Right lobe of liver (tissue), 6 donors: ENCODE results near the gene ITPKA. TPM values are rescaled to one million over a fixed set of nuclear protein-coding genes. Genes with fewer than 3 reads are reported as not detected.

ENCODE experiments used
- ATAC-seq, 4 donors: fragments of 200-7000 bp; cut with Tn5 transposase; one replicate each; pipeline ENCODE4 v1.9.1; 2020; ENCODE audit warnings: mild to moderate bottlenecking in 4 of 4, moderate library complexity in 4 of 4
- DNase-seq, 3 donors: peaks; one replicate each; pipeline ENCODE4 v3.0.0-alpha.2; 2020
- H3K27ac ChIP-seq, 3 donors: fragments of 200-600 bp; one replicate each; pipeline ENCODE4 v1.8.0; 2022
- H3K27me3 ChIP-seq, 2 donors: fragments of 200-600 bp; one replicate each; pipeline ENCODE4 v1.8.0; 2022
- H3K36me3 ChIP-seq, 4 donors: fragments of 200-600 bp; sonication (generic) in 1 of 4; one replicate each; pipeline versions ENCODE4 v1.5.1 to v1.8.0; 2017 to 2022; ENCODE audit warnings: control low read depth in 1 of 4
- H3K4me1 ChIP-seq, 4 donors: fragments of 200-600 bp; sonication (generic) in 1 of 4; one replicate each; pipeline versions ENCODE4 v1.5.1 to v1.8.0; 2017 to 2022; ENCODE audit warnings: control low read depth in 1 of 4
- H3K4me3 ChIP-seq, 3 donors: fragments of 200-600 bp; one replicate each; pipeline ENCODE4 v1.8.0; 2022
- H3K9me3 ChIP-seq, 4 donors: fragments of 200-600 bp; sonication (generic) in 1 of 4; one replicate each; pipeline versions ENCODE4 v1.5.1 to v1.8.0; 2017 to 2022; ENCODE audit warnings: control low read depth in 1 of 4
- POLR2A ChIP-seq: fragments of 450-650 bp; IDR thresholded peaks from one replicate; pipeline ENCODE4 v1.6.1; 2017; ENCODE audit warnings: antibody characterized with exemption, mild to moderate bottlenecking
- WGBS: methylation state at CpG from one replicate; pipeline ENCODE4 v1.1.6; 2018; ENCODE audit warnings: low coverage, low lambda C conversion rate; ENCODE audit not compliant: insufficient coverage; ENCODE audit errors: missing lambda C conversion rate; 5-methylcytosine and 5-hydroxymethylcytosine counted together
- intact Hi-C, 2 donors: fragments of 100-400 bp; cut with DNase I; formaldehyde crosslinking; loops; one replicate each; pipeline versions ENCODE4 v1.11.2 to v1.14.1; 2022
- total RNA-seq, 6 experiments: library from RNA; depleted of rRNA in 2 of 6; stranded (reverse); fragments of >200 nt in 2 of 6; fragmentation: NEBNext Ultra II Directional in 3 of 6; extraction: Animal tissue kit (Norgen Biotek cat#: 25700) in 3 of 6; gene quantifications; one replicate each; pipeline versions ENCODE4 v1.1.0 to v1.2.4, GENCODE V29; 2016 to 2023
- TF ChIP-seq, protein P1 (sequence below), 4 donors: fragments of 200-600 bp in 3 of 4; fragments of 450-650 bp in 1 of 4; IDR thresholded peaks; one replicate each; pipeline versions ENCODE4 v1.5.1 to v1.8.0; 2016 to 2022; ENCODE audit warnings: antibody characterized with exemption in 4 of 4, mild to moderate bottlenecking in 2 of 4
- donor health status: DM: no; HTN: yes; CAD: no.
- donor health status: DM: no; HTN: no; CAD: no.
- donor health status: DM: no; HTN: no; CAD: no.
- donor health status: DM: no; HTN: yes; CAD: no.
- donor health status: DM: no; HTN: yes; CAD: no.

Gene ITPKA
- total RNA-seq, 6 experiments from 2014 or later = 0.60 to 15.5 (median 1.4) TPM

DNA sequence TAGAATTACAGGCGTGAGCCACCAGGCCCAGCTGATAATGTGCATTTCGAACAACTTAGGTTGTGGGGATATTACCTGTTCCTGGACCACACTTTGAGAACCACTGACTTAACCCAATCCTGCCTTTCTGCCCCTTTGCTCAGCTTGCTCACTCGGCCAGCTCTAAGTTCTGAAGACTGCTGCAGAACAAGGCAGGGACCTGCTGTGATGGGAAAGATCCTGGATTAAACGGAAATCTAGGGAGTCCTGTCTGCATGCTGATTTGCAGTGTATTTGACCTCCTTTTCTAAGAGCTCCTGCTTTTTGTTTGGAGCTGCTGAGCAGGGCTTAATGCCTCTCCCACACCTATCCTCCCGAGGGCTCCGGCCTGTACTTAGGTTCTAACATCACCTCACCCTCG, 17.1 kb downstream of the ITPKA start:
- Histone ChIP-seq H3K9me3 (no peaks in the 10 kb centered on the region), H3K4me1 (peaks cover 0 to 23% (median 0%) of the 10 kb centered on the region in 4 donors), H3K36me3 (no peaks in the 10 kb centered on the region), H3K4me3 (no peak overlapping the region), H3K27me3 (peaks cover 0 to 10% of the 10 kb centered on the region in 2 donors), H3K27ac (no peak overlapping the region)
- TF ChIP-seq, protein P1, sequence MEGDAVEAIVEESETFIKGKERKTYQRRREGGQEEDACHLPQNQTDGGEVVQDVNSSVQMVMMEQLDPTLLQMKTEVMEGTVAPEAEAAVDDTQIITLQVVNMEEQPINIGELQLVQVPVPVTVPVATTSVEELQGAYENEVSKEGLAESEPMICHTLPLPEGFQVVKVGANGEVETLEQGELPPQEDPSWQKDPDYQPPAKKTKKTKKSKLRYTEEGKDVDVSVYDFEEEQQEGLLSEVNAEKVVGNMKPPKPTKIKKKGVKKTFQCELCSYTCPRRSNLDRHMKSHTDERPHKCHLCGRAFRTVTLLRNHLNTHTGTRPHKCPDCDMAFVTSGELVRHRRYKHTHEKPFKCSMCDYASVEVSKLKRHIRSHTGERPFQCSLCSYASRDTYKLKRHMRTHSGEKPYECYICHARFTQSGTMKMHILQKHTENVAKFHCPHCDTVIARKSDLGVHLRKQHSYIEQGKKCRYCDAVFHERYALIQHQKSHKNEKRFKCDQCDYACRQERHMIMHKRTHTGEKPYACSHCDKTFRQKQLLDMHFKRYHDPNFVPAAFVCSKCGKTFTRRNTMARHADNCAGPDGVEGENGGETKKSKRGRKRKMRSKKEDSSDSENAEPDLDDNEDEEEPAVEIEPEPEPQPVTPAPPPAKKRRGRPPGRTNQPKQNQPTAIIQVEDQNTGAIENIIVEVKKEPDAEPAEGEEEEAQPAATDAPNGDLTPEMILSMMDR (IDR thresholded peaks at IDR 0.05) = no peak
- TF ChIP-seq POLR2A = no peak
- 92% methylated on average over 2 of the region's 7 CpGs for WGBS
- DNase-seq (no peak), ATAC-seq (no peak)
- intact Hi-C loops = no loop called here

GRCh38 chr15:41511331-41511898, 17.7 kb downstream of the ITPKA start:
- intact Hi-C loops = no loop called here
- Histone ChIP-seq H3K4me3 (no peak overlapping the region), H3K27ac (no peak overlapping the region), H3K27me3 (peaks cover 0 to 10% of the 10 kb centered on the region in 2 donors), H3K4me1 (peaks cover 0 to 23% (median 0%) of the 10 kb centered on the region in 4 donors), H3K9me3 (no peaks in the 10 kb centered on the region), H3K36me3 (no peaks in the 10 kb centered on the region)
- DNase-seq (no peak), ATAC-seq (no peak)
- no CpG with 5 or more reads among the region's 56 CpGs for WGBS
- TF ChIP-seq POLR2A = no peak
- TF ChIP-seq, protein P1 (IDR thresholded peaks at IDR 0.05) = no peak

DNA sequence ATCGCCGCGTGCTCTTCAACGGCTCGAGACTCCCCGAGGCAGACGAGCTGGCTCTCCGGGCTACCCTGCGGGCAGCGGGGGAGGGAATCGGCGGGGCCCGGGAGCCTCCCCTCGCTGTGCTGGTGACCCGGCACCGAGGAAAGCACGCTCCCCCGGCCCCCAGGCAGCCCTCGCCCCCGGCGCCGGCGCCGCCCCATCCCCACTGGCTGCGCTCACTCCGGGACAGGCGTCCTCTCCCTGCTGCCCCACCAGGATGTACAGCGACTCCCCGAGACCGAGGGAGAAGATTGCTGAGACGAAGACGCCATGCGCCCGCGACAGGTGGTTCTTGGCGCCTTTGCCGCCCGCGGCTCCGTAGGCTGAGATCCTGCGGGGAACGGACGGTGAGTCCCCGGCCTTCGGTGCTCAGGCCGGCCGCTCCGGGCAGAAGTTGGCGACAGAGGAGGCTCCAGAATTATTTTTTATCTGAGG, 18.3 kb downstream of the ITPKA start:
- intact Hi-C loops = no loop called here
- Histone ChIP-seq H3K9me3 (no peaks in the 10 kb centered on the region), H3K36me3 (no peaks in the 10 kb centered on the region), H3K4me3 (peak overlapping the region in 1 of 3 donors; percentile 38), H3K27me3 (peaks cover 0 to 10% of the 10 kb centered on the region in 2 donors), H3K4me1 (peaks cover 0 to 23% (median 0%) of the 10 kb centered on the region in 4 donors), H3K27ac (no peak overlapping the region)
- TF ChIP-seq, protein P1 (IDR thresholded peaks at IDR 0.05) = no peak
- TF ChIP-seq POLR2A = no peak
- 2% methylated on average over 10 of the region's 49 CpGs for WGBS
- no peak for DNase-seq
- ATAC-seq = no peak

GRCh38 chr15:41512512-41512939, 18.9 kb downstream of the ITPKA start:
- 8% methylated on average over 2 of the region's 33 CpGs for WGBS
- TF ChIP-seq, protein P1 (IDR thresholded peaks at IDR 0.05) = no peak
- TF ChIP-seq POLR2A = no peak
- Histone ChIP-seq H3K9me3 (no peaks in the 10 kb centered on the region), H3K4me1 (peaks cover 0 to 23% (median 0%) of the 10 kb centered on the region in 4 donors), H3K27me3 (peaks cover 0 to 10% of the 10 kb centered on the region in 2 donors), H3K4me3 (peak overlapping the region; percentile 20 to 38 (median 33)), H3K36me3 (no peaks in the 10 kb centered on the region), H3K27ac (no peak overlapping the region)
- DNase-seq (no peak), ATAC-seq (peak in 2 of 4 donors; percentile 3 to 9)
- intact Hi-C loops = no loop called here
